Astrocyte of the cerebellum (primary cell): ENCODE results near the gene RAB6A.

Experiments used
- DNase-seq: peaks from one replicate; pipeline ENCODE4 v3.0.0-alpha.2; 2011; ENCODE audit warnings: low read depth
- H3K4me3 ChIP-seq: 2 replicates; pipeline ENCODE4 v1.5.1; 2011; ENCODE audit warnings: mild to moderate bottlenecking, low read depth, low read length, moderate library complexity
- in situ Hi-C: cut with HindIII; loops from 2 replicates; pipeline ENCODE4 v1.10.0; 2017; ENCODE audit warnings: low sequenced_read_pairs
- TF ChIP-seq, protein P1 (sequence below): IDR thresholded peaks from 2 replicates; pipeline ENCODE4 v1.5.1; 2012; ENCODE audit warnings: low read length, low read depth, moderate library complexity, mild to moderate bottlenecking; ENCODE audit errors: missing control alignments

The RAB6A gene

DNA sequence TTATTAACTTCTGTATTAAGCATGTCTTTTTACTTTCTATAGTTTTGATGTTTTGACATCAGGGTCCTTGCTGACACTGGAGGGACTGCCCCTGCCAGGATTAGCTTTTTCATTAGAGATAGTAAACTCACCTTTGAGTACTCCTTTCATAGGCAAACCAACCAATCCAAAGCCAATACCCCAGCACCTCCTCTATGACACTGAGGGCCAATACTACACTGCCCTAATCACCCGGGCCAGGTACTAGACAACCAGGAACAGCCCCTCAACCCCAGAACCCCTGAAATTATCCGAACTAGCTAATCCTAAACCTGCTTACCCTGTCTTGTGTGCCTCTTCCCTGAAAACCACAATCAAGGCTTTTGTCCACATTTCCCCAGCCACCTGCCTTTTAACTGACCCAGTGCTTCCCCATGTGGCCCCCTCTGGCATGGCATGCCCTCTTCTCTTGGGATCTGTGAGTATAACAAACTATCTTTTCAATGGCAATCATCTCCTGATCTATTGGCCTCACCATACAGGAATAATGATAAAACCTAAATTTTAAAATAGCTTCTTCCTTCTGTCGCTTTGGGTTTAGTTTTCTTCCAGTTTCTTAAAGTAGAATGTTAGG, 31.2 kb downstream of the RAB6A start:
- in situ Hi-C loops: no loop called here
- DNase-seq: no peak
- TF ChIP-seq, protein P1, sequence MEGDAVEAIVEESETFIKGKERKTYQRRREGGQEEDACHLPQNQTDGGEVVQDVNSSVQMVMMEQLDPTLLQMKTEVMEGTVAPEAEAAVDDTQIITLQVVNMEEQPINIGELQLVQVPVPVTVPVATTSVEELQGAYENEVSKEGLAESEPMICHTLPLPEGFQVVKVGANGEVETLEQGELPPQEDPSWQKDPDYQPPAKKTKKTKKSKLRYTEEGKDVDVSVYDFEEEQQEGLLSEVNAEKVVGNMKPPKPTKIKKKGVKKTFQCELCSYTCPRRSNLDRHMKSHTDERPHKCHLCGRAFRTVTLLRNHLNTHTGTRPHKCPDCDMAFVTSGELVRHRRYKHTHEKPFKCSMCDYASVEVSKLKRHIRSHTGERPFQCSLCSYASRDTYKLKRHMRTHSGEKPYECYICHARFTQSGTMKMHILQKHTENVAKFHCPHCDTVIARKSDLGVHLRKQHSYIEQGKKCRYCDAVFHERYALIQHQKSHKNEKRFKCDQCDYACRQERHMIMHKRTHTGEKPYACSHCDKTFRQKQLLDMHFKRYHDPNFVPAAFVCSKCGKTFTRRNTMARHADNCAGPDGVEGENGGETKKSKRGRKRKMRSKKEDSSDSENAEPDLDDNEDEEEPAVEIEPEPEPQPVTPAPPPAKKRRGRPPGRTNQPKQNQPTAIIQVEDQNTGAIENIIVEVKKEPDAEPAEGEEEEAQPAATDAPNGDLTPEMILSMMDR: peak; percentile 44
- no peak overlapping the region for H3K4me3 ChIP-seq

DNA sequence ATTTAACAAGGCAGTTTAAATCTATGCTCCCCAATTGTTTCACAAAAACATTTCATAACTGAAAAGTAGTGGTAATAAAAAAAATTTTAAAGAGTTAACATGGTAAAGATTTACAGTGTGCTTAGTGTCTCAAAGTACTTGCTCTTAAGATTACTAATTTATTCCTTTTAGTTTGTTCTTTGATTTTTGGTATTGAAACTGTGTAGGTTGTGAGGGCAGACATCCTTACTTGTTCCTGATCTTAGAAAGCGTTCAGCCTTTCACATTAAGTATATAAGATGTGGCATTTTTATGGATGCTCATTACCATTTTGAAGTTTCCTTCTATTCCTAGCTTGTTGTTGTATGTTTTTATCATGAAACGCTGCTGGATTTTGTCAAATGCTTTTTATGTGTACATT, 32.9 kb downstream of the RAB6A start:
- TF ChIP-seq, protein P1: no peak
- no peak for DNase-seq
- in situ Hi-C loops: no loop called here
- no peak overlapping the region for H3K4me3 ChIP-seq

DNA sequence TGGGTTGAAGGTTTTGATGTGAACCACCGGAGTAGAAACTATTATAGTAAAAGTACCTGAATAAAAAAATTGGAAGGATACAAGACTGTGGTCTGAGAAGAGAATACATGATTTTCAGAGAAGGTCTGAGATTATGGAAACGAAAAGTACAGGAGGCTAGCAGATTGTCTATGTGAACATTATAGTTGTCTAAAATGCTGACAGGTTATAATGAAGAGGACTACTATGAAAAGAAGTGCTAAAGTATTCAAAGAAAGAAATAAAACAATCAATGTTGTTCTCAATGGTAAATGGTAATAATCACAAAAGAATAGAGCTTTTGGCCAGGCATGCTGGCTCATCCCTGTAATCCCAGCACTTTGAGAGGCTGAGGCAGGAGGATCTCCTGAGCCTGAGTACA, 34.0 kb downstream of the RAB6A start:
- in situ Hi-C loops: no loop called here
- no peak overlapping the region for H3K4me3 ChIP-seq
- TF ChIP-seq, protein P1: no peak
- no peak for DNase-seq

DNA sequence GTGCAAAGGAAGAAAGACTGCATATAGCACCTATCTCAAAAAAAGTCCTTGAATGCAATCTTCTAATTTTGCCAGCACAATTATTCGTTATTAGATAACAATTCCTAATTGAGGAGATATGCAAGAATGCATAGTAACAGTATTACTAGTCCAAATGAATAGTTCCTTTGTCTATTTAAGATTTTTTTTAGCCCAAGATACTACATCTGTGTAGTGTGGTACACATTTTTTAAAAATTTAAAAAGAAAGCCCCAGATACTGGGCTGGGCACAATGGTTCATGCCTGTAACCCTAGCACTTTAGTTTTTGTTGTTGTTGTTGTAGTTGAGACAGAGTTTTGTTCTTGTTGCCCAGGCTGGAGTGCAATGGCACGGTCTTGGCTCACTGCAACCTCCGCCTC, 43.7 kb downstream of the RAB6A start:
- in situ Hi-C loops: no loop called here
- DNase-seq: no peak
- TF ChIP-seq, protein P1: no peak
- no peak overlapping the region for H3K4me3 ChIP-seq

DNA sequence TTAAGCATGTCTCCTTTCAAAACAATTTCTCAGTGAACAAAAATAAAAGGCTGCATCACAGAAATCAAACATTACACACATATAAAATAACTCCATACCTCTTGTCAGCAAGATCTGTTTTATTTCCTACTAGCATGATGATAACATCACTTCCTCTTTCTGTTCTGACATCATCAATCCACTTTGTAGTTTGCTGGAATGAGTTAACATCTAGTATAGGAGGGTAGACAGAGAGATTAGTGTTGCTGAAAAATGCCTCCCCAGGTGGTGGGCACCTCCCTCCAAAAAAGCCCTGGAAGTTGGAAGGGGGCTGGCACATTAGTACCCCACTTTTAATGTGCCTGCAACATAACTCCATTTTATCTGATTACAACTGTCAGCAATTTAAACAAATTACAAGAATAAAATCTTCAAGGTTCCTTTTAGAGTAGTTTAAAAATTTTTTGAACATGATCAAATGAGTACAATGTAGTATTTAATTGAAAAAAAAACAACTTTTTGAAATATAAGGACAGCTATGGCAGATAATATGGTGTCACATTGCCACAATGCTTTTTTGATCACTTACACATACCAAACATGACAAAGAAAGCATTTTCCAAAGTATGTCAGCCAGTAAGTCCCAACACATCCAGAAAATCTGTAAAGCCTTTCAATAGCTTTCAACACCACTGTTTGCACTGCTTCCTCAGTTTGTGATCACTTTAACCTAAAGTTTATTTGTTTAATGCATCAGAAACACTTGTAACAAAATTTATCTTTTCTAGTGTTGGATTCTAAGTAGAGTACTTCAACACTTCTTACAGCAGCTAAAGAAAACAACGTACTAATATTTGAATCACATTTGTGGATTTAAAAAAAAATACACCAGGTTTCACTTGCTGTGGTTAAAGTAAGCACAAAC, 44.5 kb downstream of the RAB6A start:
- TF ChIP-seq, protein P1: no peak
- H3K4me3 ChIP-seq: no peak overlapping the region
- DNase-seq: no peak
- in situ Hi-C loops: no loop called here

DNA sequence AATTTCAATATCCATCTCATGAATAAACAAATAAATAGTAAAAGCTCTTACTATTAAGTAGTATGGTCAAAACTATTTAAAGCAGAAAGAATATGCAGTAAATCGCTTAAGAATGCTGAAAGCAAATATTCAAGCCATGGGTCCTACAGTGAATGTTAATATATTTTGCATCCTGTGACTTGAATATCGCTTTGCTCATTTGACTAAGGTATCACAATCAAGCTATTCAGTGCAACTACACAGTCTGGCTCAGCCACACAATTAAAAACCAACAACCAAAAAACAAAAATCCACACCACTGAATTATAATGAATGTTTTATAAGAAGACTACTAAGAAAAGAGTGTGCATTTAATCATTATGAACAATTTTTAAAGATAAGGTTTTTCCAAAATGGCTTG, 45.3 kb downstream of the RAB6A start:
- TF ChIP-seq, protein P1: no peak

More for the DNA sequence above, 45.3 kb downstream of the RAB6A start:
- in situ Hi-C loops: no loop called here
- no peak for DNase-seq
- H3K4me3 ChIP-seq: no peak overlapping the region
